Measurements from ENCODE around the gene APPBP2.

APPBP2 gene

GRCh38 chr17:60396412-60396811 is 129.6 kb downstream of the APPBP2 start:
- no peak for DNase-seq (ENCODE audit: low spot score)
- TF ChIP-seq, protein P1, sequence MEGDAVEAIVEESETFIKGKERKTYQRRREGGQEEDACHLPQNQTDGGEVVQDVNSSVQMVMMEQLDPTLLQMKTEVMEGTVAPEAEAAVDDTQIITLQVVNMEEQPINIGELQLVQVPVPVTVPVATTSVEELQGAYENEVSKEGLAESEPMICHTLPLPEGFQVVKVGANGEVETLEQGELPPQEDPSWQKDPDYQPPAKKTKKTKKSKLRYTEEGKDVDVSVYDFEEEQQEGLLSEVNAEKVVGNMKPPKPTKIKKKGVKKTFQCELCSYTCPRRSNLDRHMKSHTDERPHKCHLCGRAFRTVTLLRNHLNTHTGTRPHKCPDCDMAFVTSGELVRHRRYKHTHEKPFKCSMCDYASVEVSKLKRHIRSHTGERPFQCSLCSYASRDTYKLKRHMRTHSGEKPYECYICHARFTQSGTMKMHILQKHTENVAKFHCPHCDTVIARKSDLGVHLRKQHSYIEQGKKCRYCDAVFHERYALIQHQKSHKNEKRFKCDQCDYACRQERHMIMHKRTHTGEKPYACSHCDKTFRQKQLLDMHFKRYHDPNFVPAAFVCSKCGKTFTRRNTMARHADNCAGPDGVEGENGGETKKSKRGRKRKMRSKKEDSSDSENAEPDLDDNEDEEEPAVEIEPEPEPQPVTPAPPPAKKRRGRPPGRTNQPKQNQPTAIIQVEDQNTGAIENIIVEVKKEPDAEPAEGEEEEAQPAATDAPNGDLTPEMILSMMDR (conservative IDR thresholded peaks at IDR 0.05; ENCODE audit: low read depth) = no peak
- ChIA-PET POLR2A (ENCODE audit: low non-redundant PET) (no interaction called here), CTCF (no interaction called here)
- H3K27ac ChIP-seq = no peak overlapping the region

- POLR2A ChIA-PET (ENCODE audit: low non-redundant PET) = no interaction called here
- TF ChIP-seq, protein P1 (conservative IDR thresholded peaks at IDR 0.05; ENCODE audit: low read depth) = no peak
- H3K27ac ChIP-seq = no peak overlapping the region
- DNase-seq (ENCODE audit: low spot score) = no peak
- CTCF ChIA-PET = no interaction called here
Observed at GRCh38 chr17:60395508-60396065, 130.5 kb downstream of the APPBP2 start.

DNA sequence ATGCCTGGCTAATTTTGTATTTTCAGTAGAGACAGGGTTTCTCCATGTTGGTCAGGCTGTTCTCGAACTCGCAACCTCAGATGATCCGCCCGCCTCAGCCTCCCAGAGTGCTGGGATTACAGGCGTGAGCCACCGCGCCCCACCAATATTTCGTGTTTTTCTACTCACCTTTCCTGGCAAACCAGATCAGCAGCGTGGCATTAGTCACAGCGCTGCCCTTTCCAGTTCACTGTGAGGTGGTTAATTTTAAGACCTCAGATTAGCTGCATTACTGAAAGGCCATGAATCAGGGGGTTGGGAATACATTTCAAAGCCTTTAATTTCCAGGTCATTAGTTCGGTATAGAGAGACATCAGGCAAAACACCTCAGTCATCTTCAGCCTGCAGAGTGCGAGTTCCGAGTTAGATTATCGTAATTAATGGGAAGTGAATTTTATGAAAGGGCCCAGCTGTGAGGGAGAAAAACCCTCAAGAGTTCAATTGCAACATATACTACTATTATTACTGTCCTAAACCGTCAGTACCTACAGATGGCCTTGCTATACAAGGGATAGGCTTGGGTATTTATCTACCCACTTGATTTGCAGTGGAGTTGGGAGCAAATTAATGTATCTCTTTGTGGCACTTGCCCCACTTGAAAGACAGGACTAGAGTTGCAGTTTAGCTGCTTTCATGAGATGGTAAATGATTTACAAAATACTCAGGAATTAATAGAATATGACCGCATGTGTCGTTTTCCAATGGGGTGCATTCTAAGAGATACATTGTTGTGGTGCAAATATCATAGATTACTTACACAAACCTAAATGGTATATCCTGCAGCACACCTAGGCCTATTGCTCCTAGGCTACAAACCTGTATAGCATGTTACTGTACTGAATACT is 132.0 kb downstream of the APPBP2 start:
- TF ChIP-seq, protein P1 (conservative IDR thresholded peaks at IDR 0.05; ENCODE audit: low read depth) = no peak
- CTCF ChIA-PET = interaction anchor here (0.8 kb wide), 1 partner anchor 10 kb away, joined by 3 read pairs; no protein-coding TSS in a partner anchor
- POLR2A ChIA-PET (ENCODE audit: low non-redundant PET) = no interaction called here
- DNase-seq (ENCODE audit: low spot score) = no peak
- H3K27ac ChIP-seq = peak overlapping the region; percentile 97

Measured in RWPE1 (cell line).